ENCODE data around the gene IL12RB2. TPM values are rescaled to one million over a fixed set of nuclear protein-coding genes. Genes with fewer than 3 reads are reported as not detected.

Gene IL12RB2
- total RNA-seq, 2 donors from 2014 or later = 57.4 to 63.3 TPM

DNA sequence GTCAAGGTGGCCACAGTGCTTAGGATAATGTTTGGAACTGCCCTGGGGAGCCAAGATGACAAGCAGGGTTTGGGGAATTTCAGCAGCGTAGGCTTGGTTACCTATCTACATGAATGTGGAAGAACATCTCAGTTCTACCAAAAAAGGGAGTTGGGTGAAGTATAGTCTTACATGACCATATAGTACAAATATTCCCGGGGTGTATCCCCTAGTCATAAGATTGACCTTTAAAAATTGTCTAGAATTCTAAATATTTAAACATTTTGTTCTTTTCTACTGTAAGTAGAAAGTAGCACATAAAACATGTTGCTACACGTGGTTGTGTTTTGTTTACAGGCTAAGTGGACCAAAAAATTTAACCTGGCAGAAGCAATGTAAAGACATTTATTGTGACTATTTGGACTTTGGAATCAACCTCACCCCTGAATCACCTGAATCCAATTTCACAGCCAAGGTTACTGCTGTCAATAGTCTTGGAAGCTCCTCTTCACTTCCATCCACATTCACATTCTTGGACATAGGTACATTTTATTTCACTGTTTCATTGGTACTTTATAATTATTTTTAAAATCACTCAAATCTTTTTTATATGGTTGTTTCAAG is 20.3 kb downstream of the IL12RB2 start:
- Mint-ChIP-seq H3K27me3 (no peaks in the 10 kb centered on the region), H3K27ac (peak overlapping the region; percentile 24), H3K36me3 (ENCODE audit: low read depth) (peaks cover 95% of the 10 kb centered on the region), H3K4me3 (no peak overlapping the region), H3K9me3 (no peaks in the 10 kb centered on the region), H3K4me1 (peaks cover 10% of the 10 kb centered on the region)
- ATAC-seq (replicated peaks) = no peak

- no peaks in the 10 kb centered on the region for H3K27me3 Mint-ChIP-seq
- peaks cover 44% of the 10 kb centered on the region for H3K4me1 Mint-ChIP-seq
- ATAC-seq (replicated peaks) = peak; percentile 84
- peak overlapping the region; percentile 80 for H3K4me3 Mint-ChIP-seq
- H3K9me3 Mint-ChIP-seq = no peaks in the 10 kb centered on the region
- peak overlapping the region; percentile 87 for H3K27ac Mint-ChIP-seq
- peaks cover 97% of the 10 kb centered on the region for H3K36me3 Mint-ChIP-seq (ENCODE audit: low read depth)
These were observed 25.2 kb downstream of the IL12RB2 start for GRCh38 chr1:67332653-67333529.

DNA sequence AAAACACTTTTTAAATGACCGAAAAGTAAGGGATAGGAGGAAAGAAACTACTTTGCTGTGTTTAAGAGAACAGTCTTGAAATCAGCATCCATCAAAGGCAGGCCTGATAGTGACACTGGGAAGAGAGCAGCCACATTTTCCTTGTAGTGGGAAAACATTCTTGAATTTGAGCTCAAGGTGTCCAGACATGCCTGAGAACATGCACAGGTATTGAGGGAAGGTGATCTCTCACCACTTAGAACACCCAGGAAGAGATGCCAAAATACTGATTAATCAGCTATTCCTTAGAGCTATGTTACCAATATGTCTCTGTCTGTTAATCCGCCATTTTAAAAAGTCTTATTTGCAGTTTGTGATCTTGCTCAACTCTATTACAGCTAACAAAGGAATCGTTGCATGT is 25.9 kb downstream of the IL12RB2 start:
- H3K27ac Mint-ChIP-seq = peak overlapping the region; percentile 87
- peak overlapping the region; percentile 80 for H3K4me3 Mint-ChIP-seq
- H3K36me3 Mint-ChIP-seq (ENCODE audit: low read depth) = peaks cover 97% of the 10 kb centered on the region
- H3K4me1 Mint-ChIP-seq = peaks cover 46% of the 10 kb centered on the region
- no peak for ATAC-seq (replicated peaks)
- H3K9me3 Mint-ChIP-seq = no peaks in the 10 kb centered on the region
- no peaks in the 10 kb centered on the region for H3K27me3 Mint-ChIP-seq

DNA sequence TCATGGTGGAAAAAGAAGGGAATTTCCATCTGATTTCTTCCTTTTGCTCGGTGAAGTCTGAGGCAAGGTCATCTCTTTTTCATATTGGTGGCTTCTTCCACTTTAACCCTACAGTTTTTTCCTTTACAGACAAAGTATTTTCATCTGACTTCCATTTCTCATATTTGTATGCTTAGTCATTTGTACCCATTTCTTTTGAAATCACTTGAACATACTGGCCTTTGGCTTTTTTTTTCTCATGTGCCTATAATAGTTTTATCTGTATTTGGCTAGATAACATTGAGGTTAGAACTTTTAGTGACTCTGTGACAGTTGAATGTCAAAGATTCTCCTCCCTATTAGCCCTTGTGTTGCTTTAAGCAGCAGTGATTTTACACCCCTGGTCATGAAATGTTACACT is 27.7 kb downstream of the IL12RB2 start:
- peak; percentile 1 for ATAC-seq (replicated peaks)
- Mint-ChIP-seq H3K4me1 (peaks cover 54% of the 10 kb centered on the region), H3K36me3 (ENCODE audit: low read depth) (peaks cover 97% of the 10 kb centered on the region), H3K27me3 (no peaks in the 10 kb centered on the region), H3K4me3 (peak overlapping the region; percentile 80), H3K9me3 (no peaks in the 10 kb centered on the region), H3K27ac (peak overlapping the region; percentile 87)

- Mint-ChIP-seq H3K4me1 (peaks cover 61% of the 10 kb centered on the region), H3K27me3 (no peaks in the 10 kb centered on the region), H3K36me3 (ENCODE audit: low read depth) (peaks cover 97% of the 10 kb centered on the region), H3K27ac (peak overlapping the region; percentile 87), H3K9me3 (no peaks in the 10 kb centered on the region), H3K4me3 (peak overlapping the region; percentile 80)
- no peak for ATAC-seq (replicated peaks)
These were observed 28.5 kb downstream of the IL12RB2 start for GRCh38 chr1:67336157-67336556.

DNA sequence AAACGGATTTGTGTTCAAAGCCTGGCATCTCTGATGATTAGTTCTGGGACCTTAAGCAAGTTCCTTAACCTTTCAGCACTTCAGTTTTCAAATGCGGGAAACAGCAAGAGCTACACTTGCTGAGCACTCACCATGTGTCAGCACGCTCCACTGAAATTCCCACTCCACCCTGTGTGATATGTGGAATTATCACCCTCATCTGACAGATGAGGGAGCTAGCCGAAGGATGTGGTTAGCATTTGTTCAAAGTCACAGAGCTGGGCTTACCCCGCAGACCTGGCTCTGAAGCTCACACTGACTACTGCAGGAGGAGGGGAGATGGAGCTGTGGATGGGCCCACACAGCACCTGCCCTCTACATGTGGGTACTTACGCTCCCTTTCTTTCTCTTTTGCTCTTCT is 29.1 kb downstream of the IL12RB2 start:
- Mint-ChIP-seq H3K4me3 (peak overlapping the region; percentile 80), H3K9me3 (no peaks in the 10 kb centered on the region), H3K27me3 (no peaks in the 10 kb centered on the region), H3K27ac (peak overlapping the region; percentile 87), H3K4me1 (peaks cover 67% of the 10 kb centered on the region), H3K36me3 (ENCODE audit: low read depth) (peaks cover 97% of the 10 kb centered on the region)
- no peak for ATAC-seq (replicated peaks)

DNA sequence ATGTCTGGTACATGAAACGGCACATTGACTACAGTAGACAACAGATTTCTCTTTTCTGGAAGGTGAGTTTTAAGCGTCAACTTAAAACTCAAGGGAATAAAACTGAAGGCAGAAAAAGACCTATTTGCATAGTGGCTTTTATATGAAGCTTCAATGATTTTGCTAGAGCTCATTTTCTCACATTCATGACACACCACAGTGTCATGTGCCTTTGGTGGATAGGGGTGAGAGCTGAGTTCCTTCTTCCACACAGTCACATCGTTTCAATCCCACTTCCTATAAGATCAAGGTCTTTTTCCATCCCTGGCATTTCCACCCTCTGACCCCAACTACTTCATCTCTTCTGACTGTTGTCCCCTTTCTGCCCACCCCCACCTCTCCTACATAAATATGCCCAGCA is 31.0 kb downstream of the IL12RB2 start:
- ATAC-seq (replicated peaks) = peak; percentile 23

DNA sequence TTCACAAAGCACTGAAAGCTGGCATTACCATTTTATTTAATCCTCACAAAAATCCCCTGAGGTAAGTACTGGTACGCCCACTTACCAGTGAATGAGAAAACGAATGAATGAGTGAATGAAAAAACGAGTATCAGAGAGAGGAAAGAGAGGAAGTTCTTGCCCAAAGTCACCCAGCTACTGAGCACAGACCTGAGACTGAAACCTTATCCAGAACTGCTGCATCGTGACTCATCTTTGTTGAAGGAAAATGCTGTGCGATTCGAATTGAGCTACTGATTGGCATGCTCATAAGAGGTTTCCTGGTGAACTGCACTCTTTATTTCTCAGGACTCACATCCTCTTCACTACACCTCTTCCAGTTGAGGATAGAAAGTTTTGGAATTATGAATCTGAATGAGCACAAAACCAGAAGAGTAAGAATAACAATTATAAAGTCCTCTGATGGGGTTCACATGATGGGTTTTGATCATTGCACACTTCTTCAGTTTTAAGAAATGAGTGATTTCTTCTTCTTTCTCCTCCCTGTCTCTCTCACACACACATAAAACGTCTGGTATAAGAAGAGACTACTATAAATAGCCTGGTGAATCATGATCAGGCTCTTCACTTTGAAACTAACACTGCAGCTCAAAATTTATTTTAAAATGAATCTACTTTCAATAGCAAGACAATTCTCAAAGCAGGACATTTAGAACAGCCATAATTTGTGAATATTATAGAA is 32.1 kb downstream of the IL12RB2 start:
- no peaks in the 10 kb centered on the region for H3K27me3 Mint-ChIP-seq
- H3K4me1 Mint-ChIP-seq = peaks cover 70% of the 10 kb centered on the region
- peak; percentile 64 for ATAC-seq (replicated peaks)
- H3K36me3 Mint-ChIP-seq (ENCODE audit: low read depth) = peaks cover 95% of the 10 kb centered on the region
- no peaks in the 10 kb centered on the region for H3K9me3 Mint-ChIP-seq
- peak overlapping the region; percentile 64 for H3K4me3 Mint-ChIP-seq
- H3K27ac Mint-ChIP-seq = peak overlapping the region; percentile 87

More for the DNA sequence above, 31.0 kb downstream of the IL12RB2 start:
- Mint-ChIP-seq H3K4me1 (peaks cover 73% of the 10 kb centered on the region), H3K27me3 (no peaks in the 10 kb centered on the region), H3K4me3 (peak overlapping the region; percentile 64), H3K36me3 (ENCODE audit: low read depth) (peaks cover 95% of the 10 kb centered on the region), H3K27ac (peak overlapping the region; percentile 87), H3K9me3 (no peaks in the 10 kb centered on the region)

- Mint-ChIP-seq H3K4me3 (peak overlapping the region; percentile 64), H3K36me3 (ENCODE audit: low read depth) (peaks cover 88% of the 10 kb centered on the region), H3K9me3 (no peaks in the 10 kb centered on the region), H3K27me3 (no peaks in the 10 kb centered on the region), H3K27ac (peak overlapping the region; percentile 87), H3K4me1 (peaks cover 44% of the 10 kb centered on the region)
- ATAC-seq (replicated peaks) = peak; percentile 20
These were observed 34.6 kb downstream of the IL12RB2 start for GRCh38 chr1:67342076-67342890.

DNA sequence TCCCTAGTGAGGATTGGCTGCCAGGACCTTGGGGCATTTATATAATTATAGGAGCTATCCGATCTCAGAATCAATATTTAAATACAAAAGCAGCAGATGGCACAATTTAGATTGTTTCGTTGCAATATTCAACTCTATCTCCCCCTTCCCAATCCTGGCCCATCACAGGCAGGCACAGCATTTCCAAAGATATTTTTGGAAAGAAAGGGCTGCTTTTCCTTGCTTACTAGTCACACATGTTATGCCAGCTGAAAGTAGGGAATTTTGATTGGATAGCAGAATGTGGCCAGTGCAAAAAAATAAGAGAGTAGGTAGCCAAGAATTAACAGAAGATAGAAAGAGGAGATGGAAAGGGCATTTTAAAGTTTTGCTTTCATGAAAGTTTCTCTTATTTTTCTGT is 37.9 kb downstream of the IL12RB2 start:
- H3K27me3 Mint-ChIP-seq = no peaks in the 10 kb centered on the region
- H3K4me1 Mint-ChIP-seq = peaks cover 28% of the 10 kb centered on the region
- no peaks in the 10 kb centered on the region for H3K9me3 Mint-ChIP-seq
- no peak overlapping the region for H3K4me3 Mint-ChIP-seq
- no peak overlapping the region for H3K27ac Mint-ChIP-seq
- no peak for ATAC-seq (replicated peaks)
- peaks cover 68% of the 10 kb centered on the region for H3K36me3 Mint-ChIP-seq (ENCODE audit: low read depth)

DNA sequence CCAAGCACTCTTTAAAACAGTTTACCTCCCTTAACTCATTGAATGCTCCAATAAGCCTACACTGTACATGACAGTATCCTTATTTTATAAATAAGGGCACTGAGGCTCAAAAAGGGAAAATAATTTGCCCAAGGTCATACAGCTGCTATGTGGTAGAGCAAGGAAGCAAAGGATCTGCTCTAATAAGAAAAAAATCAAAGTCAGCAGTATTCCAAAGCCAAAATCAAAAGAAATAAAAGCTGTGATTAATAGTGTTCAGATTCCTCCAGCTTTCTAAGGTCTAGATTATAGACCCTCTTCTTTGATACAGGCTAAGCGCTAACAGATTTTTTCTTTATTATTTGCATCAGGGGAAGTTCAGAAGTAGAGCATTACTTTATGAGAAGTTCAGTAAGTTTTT is 39.3 kb downstream of the IL12RB2 start:
- Mint-ChIP-seq H3K4me3 (no peak overlapping the region), H3K36me3 (ENCODE audit: low read depth) (peaks cover 63% of the 10 kb centered on the region), H3K9me3 (no peaks in the 10 kb centered on the region), H3K4me1 (peaks cover 19% of the 10 kb centered on the region), H3K27me3 (no peaks in the 10 kb centered on the region), H3K27ac (no peak overlapping the region)
- no peak for ATAC-seq (replicated peaks)

GRCh38 chr1:67347688-67348472 is 40.2 kb downstream of the IL12RB2 start:
- peak; percentile 24 for ATAC-seq (replicated peaks)
- Mint-ChIP-seq H3K27ac (peak overlapping the region; percentile 38), H3K36me3 (ENCODE audit: low read depth) (peaks cover 65% of the 10 kb centered on the region), H3K4me3 (no peak overlapping the region), H3K9me3 (no peaks in the 10 kb centered on the region), H3K4me1 (peaks cover 13% of the 10 kb centered on the region), H3K27me3 (no peaks in the 10 kb centered on the region)

GRCh38 chr1:67348586-67349252 is 41.0 kb downstream of the IL12RB2 start:
- ATAC-seq (replicated peaks) = no peak
- Mint-ChIP-seq H3K36me3 (ENCODE audit: low read depth) (peaks cover 67% of the 10 kb centered on the region), H3K9me3 (no peaks in the 10 kb centered on the region), H3K27ac (no peak overlapping the region), H3K4me1 (peaks cover 10% of the 10 kb centered on the region), H3K4me3 (no peak overlapping the region), H3K27me3 (no peaks in the 10 kb centered on the region)

Measured in activated T-helper 17 cell treated with anti-CD3 and anti-CD28 coated beads, Interleukin-2, amount 50 U/mL, for 72 hours (primary cell).